ENCODE data around the gene ZNF25.
"Not testable (repeated sequence)": the region's sequence is repeated elsewhere in the genome, so short reads cannot be mapped to it uniquely, and the experiment has no call there.

The ZNF25 gene

DNA sequence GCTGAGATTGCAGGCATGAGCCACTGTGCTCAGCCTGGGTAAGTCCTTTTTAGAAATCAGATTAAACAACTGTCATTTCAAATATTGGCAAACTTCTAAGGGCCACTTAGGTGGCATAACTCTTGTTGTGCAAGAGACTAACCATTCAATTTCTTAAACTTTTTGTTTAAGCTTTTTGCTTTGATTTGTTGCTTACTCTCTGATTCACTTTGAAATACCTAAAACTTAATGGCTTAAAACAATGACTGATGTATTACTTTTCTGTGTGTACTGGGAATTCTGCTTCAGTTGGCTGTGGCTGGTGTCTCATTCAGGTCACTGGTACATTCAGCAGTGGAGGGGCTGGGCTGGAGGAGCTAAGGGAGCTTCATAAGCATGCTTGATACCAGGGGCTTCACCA, 28.9 kb downstream of the ZNF25 start:
- DNase-seq (ENCODE audit: low spot score): no peak

- no peak for DNase-seq (ENCODE audit: low spot score)
Observed at GRCh38 chr10:37937864-37938263, 38.6 kb downstream of the ZNF25 start.

DNA sequence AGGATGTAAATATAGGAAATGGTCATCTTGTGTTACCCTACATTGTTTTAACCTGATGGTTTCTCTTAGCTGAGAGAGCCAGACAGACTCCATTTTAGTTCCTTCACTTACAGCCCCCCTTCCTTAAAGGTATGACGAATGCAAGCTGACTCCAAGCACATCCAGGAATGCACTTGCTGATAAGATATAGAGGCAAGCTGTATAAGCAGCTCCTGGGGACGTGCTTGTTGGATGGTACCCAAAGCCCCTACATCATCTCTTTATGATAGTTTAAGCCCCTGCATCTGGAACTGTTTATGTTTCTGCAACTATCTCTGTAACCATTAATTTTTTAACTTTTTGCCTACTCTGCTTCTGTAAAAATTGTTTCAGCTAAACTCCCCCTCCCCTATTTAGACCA, 41.7 kb downstream of the ZNF25 start:
- no peak for DNase-seq (ENCODE audit: low spot score)

DNA sequence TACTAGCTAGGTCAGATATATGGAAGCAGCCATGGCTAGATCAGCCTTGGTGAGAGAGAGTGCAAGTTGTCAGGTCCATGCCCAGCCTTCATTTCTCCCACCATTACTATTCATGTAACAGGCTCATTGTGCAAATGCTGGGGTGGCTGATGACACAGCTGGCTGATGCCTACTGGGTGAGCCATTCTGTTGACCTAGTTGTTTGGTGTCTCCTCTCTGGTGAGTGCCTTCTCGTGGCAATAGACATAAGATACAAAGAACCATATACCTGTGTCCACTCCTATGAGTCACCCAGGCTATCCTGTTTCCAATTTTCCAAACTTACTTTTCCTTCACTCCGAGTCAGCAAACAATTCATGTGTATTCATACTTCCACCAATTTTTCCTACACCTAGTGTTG, 46.0 kb downstream of the ZNF25 start:
- DNase-seq (ENCODE audit: low spot score): no peak

- not testable (repeated sequence) for DNase-seq (ENCODE audit: low spot score)
Observed at GRCh38 chr10:37908165-37908564, 68.3 kb downstream of the ZNF25 start.

GRCh38 chr10:37906382-37906781, 70.1 kb downstream of the ZNF25 start:
- no peak for DNase-seq (ENCODE audit: low spot score)

Measured in RKO (cell line).